Thymus (tissue), 11 donors: ENCODE measurements around the gene CAMKMT. TPM values are rescaled to one million over a fixed set of nuclear protein-coding genes. Genes with fewer than 3 reads are reported as not detected.

Experiments
- DNase-seq, 9 donors: peaks; one replicate each; pipeline ENCODE4 v3.0.0-alpha.2; 2013; ENCODE audit warnings: low spot score in 9 of 9, low read depth in 6 of 9, missing footprints in 1 of 9
- H3K27ac ChIP-seq, 2 donors: one replicate each; pipeline ENCODE4 v1.5.1; 2013; ENCODE audit warnings: control low read depth in 1 of 2, low read depth in 1 of 2, low read length in 1 of 2, mild to moderate bottlenecking in 1 of 2, moderate library complexity in 1 of 2
- H3K27me3 ChIP-seq, 2 donors: one replicate each; pipeline ENCODE4 v1.5.1; 2013; ENCODE audit warnings: low read length in 1 of 2; ENCODE audit not compliant: control insufficient read depth in 2 of 2, insufficient read depth in 1 of 2
- H3K36me3 ChIP-seq, 2 donors: one replicate each; pipeline ENCODE4 v1.5.1; 2013; ENCODE audit warnings: low read length in 1 of 2, mild to moderate bottlenecking in 1 of 2, moderate library complexity in 1 of 2; ENCODE audit not compliant: control insufficient read depth in 2 of 2, insufficient read depth in 2 of 2
- H3K4me1 ChIP-seq, 2 donors: one replicate each; pipeline ENCODE4 v1.5.1; 2013; ENCODE audit warnings: low read length in 2 of 2; ENCODE audit not compliant: control insufficient read depth in 2 of 2, insufficient read depth in 2 of 2
- H3K4me3 ChIP-seq, 2 donors: one replicate each; pipeline ENCODE4 v1.5.1; 2013; ENCODE audit warnings: low read length in 2 of 2, control low read depth in 1 of 2, mild to moderate bottlenecking in 1 of 2
- H3K9me3 ChIP-seq, 2 donors: one replicate each; pipeline ENCODE4 v1.5.1; 2013; ENCODE audit warnings: low read length in 1 of 2, mild to moderate bottlenecking in 1 of 2; ENCODE audit not compliant: control insufficient read depth in 2 of 2, insufficient read depth in 1 of 2
- WGBS: extraction: QIAGEN DNeasy Blood & Tissue Kit; methylation state at CpG from one replicate; pipeline ENCODE4 v1.1.7; 2013; 5-methylcytosine and 5-hydroxymethylcytosine counted together
- polyA plus RNA-seq: library from polyadenylated mRNA; stranded (reverse); fragments of 200-250 nt; gene quantifications from one replicate; pipeline ENCODE4 v1.2.3, GENCODE V29; 2013
- total RNA-seq: library from RNA; stranded (reverse); fragments of 120-200 nt; gene quantifications from one replicate; pipeline ENCODE4 v1.2.4, GENCODE V29; 2013
- donor health status: healthy.

CAMKMT gene
- total and polyA plus RNA-seq, 2 donors: 7.0 to 7.4 TPM

DNA sequence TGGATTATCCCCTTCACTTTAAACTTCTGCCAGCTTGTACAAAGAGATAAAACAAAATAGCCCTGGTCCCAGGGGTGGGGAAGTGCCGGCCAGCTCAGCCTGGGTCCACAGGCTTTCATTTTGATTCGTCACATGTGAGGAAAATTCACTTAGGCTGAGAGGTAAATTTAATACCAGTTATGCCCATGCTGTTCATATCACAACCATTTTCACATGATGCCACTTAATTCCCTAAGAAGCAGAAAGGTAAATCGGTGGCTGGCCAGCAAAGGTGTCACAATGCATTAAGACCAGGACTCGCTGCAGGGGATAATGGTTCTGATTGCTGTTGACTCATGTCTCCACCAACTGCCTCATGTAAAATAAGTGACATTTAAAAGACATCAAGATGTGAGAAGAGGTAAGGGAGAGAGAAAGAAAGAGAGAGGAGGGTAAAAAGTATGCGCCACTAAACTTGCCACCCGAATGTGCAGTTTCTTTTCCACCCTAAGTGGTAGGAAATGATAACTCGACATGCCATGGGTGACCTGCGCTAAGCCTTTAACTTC lies 318.8 kb downstream of the CAMKMT start:
- Histone ChIP-seq H3K27ac (no peak overlapping the region), H3K4me3 (no peak overlapping the region), H3K4me1 (no peaks in the 10 kb centered on the region), H3K36me3 (no peaks in the 10 kb centered on the region), H3K9me3 (no peaks in the 10 kb centered on the region), H3K27me3 (peaks cover 0 to 2% of the 10 kb centered on the region in 2 donors)
- 97% methylated on average over 8 of the region's 8 CpGs for WGBS
- no peak for DNase-seq

DNA sequence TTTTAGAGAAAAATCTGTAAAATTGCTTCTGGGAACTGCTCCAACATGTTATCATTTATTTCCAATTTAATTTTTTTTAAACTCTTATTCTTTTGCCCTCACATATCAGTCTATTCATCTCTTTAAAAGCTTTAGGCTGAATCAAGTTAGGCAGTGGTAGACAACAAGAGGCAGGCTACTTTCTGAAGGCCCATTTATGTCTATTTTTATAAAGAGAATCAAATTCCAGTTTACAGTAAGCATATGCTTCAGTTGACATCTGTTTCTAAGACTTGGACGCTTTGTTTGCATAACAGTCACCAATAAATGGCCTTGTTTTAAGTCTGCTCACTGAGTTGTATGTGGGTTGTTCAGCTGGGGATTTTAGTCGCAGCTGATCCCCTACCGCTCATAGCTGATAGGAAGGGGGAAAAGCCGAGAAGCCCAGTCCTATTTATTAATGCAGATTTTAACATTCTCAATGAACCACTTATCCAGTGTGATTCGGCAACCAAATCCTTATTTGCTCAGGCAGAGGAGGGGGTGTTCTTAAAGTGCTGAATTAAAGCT lies 319.3 kb downstream of the CAMKMT start:
- no peak for DNase-seq
- no peak overlapping the region for H3K4me3 ChIP-seq
- H3K27me3 ChIP-seq: peaks cover 0 to 2% of the 10 kb centered on the region in 2 donors
- no peaks in the 10 kb centered on the region for H3K36me3 ChIP-seq
- H3K9me3 ChIP-seq: no peaks in the 10 kb centered on the region
- H3K27ac ChIP-seq: no peak overlapping the region
- no peaks in the 10 kb centered on the region for H3K4me1 ChIP-seq
- WGBS: 94% methylated on average over 5 of the region's 5 CpGs

DNA sequence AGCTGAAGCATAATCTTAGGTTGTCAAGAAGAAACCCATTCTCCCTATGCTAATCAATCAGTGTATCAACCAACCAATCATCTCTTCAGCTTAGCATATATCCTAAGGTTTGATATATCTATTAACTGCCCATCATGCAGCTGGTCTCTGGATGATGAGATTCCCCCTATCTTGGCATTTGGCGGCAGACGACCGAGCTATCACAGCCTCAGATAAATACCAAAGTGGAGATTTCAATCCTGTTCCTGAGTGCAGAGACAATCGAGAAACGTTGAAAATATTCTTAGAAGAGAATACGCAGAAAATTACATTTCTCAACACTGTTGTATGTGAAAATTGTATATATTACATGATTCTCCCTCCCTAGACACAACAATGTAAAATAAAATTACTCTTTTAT lies 320.7 kb downstream of the CAMKMT start:
- H3K4me1 ChIP-seq: no peaks in the 10 kb centered on the region
- H3K36me3 ChIP-seq: no peaks in the 10 kb centered on the region
- H3K4me3 ChIP-seq: no peak overlapping the region
- no peaks in the 10 kb centered on the region for H3K27me3 ChIP-seq
- H3K27ac ChIP-seq: no peak overlapping the region
- 97% methylated on average over 6 of the region's 6 CpGs for WGBS
- no peak for DNase-seq
- H3K9me3 ChIP-seq: no peaks in the 10 kb centered on the region

DNA sequence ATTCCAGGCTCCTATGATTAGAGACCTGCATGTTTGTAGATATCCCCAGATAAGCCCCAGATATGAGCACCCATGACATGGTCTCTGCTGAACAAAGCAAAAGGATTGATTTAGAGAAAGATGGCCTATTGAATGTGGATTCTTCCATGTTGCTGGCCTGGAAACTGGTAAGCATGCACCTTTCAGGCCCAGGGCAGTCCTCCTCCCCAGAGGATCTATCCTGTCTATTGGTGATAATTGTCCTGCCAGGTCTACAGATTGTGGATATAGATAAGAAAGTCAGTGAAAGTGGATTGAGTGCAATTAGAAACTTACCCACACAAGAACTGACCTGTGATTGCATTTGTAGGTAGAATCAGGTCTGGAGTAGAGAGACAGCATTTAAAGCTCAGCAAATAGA lies 322.8 kb downstream of the CAMKMT start:
- no peak for DNase-seq
- Histone ChIP-seq H3K4me3 (no peak overlapping the region), H3K9me3 (no peaks in the 10 kb centered on the region), H3K27ac (no peak overlapping the region), H3K27me3 (no peaks in the 10 kb centered on the region), H3K36me3 (no peaks in the 10 kb centered on the region), H3K4me1 (no peaks in the 10 kb centered on the region)

DNA sequence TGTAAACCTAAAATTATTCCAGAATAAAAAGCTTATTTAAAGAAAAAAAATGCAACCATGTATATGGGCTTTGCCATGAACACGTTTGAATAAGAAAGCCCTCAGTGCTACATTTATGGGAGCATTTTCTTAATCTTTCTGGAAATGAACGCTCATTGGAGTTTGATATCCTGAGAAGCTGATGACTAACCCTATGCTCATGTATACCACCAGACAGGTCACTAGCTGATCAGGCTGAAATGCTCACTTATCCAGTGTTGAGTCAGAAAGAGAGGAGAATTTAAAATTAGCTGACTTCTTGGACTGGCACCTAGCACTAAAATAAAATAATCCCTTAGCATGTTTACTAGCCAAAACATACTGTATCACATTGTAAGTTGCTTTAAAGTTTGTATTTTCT lies 324.8 kb downstream of the CAMKMT start:
- no peak for DNase-seq
- Histone ChIP-seq H3K9me3 (no peaks in the 10 kb centered on the region), H3K27ac (no peak overlapping the region), H3K4me3 (no peak overlapping the region), H3K4me1 (no peaks in the 10 kb centered on the region), H3K36me3 (no peaks in the 10 kb centered on the region), H3K27me3 (no peaks in the 10 kb centered on the region)
- WGBS: 96% methylated on average over 2 of the region's 2 CpGs

DNA sequence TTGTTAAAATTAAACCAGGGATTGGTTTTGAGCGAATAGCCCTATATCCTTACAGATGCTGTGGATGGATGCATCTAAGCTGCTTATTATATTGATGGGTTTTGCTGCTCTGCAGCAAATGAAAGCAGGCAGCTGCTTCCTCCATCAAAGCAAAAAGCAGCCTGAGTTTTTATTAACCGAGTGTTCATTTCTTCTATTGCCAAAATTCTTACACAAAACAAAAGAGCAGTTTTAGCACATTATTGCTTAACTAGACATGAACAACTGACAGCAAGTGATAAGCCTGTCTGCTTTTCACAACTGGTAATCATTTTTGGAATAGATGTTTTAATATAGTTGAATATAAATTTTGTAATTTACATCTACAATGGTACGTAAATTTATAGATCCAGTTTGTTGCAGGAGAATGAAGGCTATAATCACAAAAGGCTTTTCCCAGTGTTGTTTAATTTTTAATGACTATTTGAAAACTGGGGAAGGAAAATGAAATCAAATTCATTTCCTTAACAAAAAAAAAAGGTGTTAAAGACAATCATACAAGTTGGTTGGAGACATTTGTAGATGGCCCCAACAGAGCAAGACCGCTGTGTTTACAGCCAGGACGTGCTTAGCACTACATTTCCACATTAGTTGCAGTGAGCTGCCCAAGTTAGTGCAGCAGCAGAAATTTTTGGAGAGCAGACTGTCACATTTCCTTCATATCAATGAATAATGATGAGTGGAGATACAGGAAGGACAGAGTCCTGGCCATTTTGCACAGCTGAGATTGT lies 326.1 kb downstream of the CAMKMT start:
- H3K27ac ChIP-seq: no peak overlapping the region
- H3K4me1 ChIP-seq: no peaks in the 10 kb centered on the region
- WGBS: 95% methylated on average over 5 of the region's 5 CpGs
- no peaks in the 10 kb centered on the region for H3K36me3 ChIP-seq
- no peaks in the 10 kb centered on the region for H3K27me3 ChIP-seq
- no peak for DNase-seq
- H3K4me3 ChIP-seq: no peak overlapping the region
- no peaks in the 10 kb centered on the region for H3K9me3 ChIP-seq

DNA sequence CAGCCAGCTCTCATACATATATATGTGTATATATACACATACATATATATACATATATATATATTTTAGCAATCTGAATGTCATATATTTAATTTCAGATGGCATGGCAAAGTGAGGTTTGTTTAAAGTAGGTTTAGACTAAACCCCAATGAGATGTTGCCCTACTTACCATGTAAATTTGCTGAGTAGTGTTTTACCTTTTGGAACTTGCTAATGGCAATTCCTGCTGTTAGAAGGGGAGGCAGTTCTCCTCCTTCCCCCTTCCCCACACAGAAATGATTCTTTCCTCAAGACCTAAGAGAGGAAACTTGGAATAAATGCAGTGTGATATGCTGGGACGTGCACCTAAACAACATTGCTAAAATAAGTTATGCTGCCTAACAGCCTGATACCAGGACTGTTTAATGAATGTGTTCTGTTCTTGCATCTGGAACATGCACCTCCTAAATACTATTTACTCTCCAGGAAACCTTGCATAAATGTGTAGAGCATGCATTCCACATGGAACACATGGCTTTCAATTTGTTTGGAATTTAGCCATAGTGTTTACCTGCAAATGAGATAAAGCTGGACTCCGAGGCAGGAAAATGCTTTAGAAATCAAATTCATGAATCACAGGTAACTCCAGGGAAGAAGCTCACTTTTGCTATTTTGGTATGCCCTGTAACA lies 326.8 kb downstream of the CAMKMT start:
- Histone ChIP-seq H3K27me3 (no peaks in the 10 kb centered on the region), H3K4me1 (no peaks in the 10 kb centered on the region), H3K9me3 (no peaks in the 10 kb centered on the region), H3K36me3 (no peaks in the 10 kb centered on the region), H3K27ac (no peak overlapping the region), H3K4me3 (no peak overlapping the region)
- no peak for DNase-seq
- WGBS: 98% methylated on average over 2 of the region's 2 CpGs

DNA sequence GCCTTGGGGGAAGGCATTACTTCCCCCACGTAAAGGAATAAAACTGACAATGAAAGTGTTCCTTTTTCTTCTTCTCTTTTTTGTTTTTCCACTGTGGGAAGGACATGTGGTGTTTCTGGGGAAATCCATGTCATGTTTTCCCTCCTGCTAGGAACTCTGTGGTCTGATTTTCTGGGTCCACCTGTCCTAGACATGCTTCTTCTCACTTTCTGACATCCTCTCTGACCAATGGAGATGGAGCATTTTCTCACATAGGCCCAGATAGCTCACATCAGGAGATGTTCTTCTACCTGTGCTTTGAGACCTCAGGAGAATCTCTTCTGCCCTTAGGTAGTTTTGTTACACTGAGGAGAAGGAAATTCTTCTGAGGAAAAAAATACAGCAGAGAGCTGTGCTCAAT lies 327.8 kb downstream of the CAMKMT start:
- Histone ChIP-seq H3K27me3 (no peaks in the 10 kb centered on the region), H3K36me3 (no peaks in the 10 kb centered on the region), H3K27ac (no peak overlapping the region), H3K4me3 (no peak overlapping the region), H3K4me1 (no peaks in the 10 kb centered on the region), H3K9me3 (no peaks in the 10 kb centered on the region)
- WGBS: 93% methylated on average over 1 of the region's 1 CpG
- DNase-seq: no peak

DNA sequence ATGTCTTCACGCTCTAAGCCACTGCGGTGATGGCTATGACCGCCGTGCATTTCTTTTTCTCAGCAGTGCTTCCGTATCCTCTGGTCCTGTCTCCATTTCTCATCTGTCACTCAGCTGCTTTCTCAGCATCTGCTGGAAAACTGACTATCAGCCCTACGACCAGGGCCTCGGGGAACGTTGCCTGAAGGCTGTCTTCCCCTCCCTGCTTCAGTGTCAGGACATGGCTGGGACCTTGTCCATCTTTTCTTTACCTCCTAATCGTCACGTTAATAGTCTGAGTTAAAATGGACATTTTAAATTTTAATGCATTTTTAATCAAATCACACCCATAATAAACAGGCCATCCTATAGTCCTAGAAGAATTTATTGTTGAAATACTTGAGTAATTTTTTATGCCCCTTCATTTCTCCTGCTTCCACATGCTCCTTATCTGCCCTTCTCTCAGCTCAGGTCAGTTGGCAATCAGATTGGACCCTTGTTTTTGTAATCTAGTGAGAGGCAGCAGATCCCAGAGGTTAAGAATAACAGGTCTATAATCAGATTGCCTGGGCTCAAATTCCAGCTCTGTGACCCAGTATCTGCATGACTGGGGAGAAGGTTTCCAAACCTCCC lies 329.5 kb downstream of the CAMKMT start:
- Histone ChIP-seq H3K36me3 (no peaks in the 10 kb centered on the region), H3K9me3 (no peaks in the 10 kb centered on the region), H3K4me3 (no peak overlapping the region), H3K4me1 (no peaks in the 10 kb centered on the region), H3K27ac (no peak overlapping the region), H3K27me3 (no peaks in the 10 kb centered on the region)
- WGBS: 96% methylated on average over 10 of the region's 10 CpGs
- no peak for DNase-seq
